Measurements from ENCODE around the gene DNAJC7. TPM values are rescaled to one million over a fixed set of nuclear protein-coding genes. Genes with fewer than 3 reads are reported as not detected.

DNAJC7 gene
- total RNA-seq, 2 donors from 2014 or later, result 82.7 to 103 TPM

DNA sequence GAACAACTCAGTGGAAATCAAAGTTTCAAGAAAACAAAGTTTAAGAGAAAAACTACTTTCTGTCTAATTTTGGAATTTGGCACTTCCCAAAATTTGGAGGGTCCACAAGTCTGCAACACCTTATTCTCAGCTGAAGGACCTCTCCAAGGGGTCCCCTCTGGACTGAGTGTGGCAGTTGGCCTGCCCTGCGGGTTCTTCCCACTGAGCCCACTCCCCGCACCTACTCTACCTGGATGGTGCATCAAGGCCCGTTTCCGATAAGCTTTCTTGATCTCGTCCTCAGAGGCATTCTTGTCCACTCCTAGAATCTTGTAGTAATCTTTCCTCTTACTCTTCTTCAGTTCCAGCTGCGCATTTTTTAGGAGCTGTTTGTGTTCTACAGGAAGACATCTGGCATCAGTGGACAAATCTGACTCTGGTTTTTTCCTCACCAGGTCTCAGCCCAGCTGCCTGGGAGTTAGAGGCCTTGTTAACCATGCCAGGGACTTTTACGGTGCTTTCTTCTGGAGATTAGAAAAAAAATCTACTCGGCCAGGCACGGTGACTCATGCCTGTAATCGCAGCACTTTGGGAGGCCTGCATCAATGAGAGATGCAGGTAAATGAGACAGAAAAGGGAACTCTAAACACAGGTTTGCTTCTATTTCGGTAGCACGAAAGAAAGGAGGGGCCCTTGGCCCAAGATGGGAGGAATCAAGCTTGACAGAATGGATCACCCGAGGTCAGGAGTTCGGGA lies 35.0 kb downstream of the DNAJC7 start:
- H3K36me3 ChIP-seq, result no peaks in the 10 kb centered on the region
- no peak overlapping the region for H3K9ac ChIP-seq (ENCODE audit: low read depth in 2 of 2, low read length in 2 of 2)
- H3K27ac ChIP-seq, result no peak overlapping the region
- TF ChIP-seq, protein P1, sequence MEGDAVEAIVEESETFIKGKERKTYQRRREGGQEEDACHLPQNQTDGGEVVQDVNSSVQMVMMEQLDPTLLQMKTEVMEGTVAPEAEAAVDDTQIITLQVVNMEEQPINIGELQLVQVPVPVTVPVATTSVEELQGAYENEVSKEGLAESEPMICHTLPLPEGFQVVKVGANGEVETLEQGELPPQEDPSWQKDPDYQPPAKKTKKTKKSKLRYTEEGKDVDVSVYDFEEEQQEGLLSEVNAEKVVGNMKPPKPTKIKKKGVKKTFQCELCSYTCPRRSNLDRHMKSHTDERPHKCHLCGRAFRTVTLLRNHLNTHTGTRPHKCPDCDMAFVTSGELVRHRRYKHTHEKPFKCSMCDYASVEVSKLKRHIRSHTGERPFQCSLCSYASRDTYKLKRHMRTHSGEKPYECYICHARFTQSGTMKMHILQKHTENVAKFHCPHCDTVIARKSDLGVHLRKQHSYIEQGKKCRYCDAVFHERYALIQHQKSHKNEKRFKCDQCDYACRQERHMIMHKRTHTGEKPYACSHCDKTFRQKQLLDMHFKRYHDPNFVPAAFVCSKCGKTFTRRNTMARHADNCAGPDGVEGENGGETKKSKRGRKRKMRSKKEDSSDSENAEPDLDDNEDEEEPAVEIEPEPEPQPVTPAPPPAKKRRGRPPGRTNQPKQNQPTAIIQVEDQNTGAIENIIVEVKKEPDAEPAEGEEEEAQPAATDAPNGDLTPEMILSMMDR (IDR thresholded peaks at IDR 0.05), result no peak
- no peaks in the 10 kb centered on the region for H3K9me3 ChIP-seq
- H3K4me1 ChIP-seq, result no peaks in the 10 kb centered on the region
- H3K27me3 ChIP-seq, result no peaks in the 10 kb centered on the region
- intact Hi-C loops (cut with DNase I), result no loop called here
- no peak overlapping the region for H3K4me3 ChIP-seq
- no peak for DNase-seq

DNA sequence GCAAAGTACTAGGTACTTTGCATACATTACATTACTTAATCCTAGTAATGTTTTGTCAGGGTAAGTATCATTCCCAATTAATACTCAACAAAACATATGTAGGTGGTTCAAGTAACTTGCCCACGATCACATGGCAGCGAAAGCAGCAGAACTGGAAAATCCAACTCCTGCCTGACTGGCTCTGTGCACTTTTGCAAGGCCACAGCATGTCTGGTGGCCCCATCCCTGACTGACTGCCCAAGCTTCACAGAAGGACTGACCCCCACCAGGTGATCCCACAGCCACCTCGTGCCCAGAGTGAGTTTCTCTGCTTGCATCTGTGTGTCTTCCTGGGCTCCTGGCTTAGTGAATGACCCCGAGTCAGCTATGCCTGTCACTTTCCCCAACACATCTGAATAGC lies 39.2 kb downstream of the DNAJC7 start:
- Histone ChIP-seq H3K9ac (ENCODE audit: low read depth in 2 of 2, low read length in 2 of 2) (no peak overlapping the region), H3K4me3 (no peak overlapping the region), H3K9me3 (no peaks in the 10 kb centered on the region), H3K36me3 (peaks cover 11% of the 10 kb centered on the region), H3K27me3 (no peaks in the 10 kb centered on the region), H3K27ac (no peak overlapping the region), H3K4me1 (no peaks in the 10 kb centered on the region)
- no peak for DNase-seq
- intact Hi-C loops (cut with DNase I), result no loop called here
- TF ChIP-seq, protein P1 (IDR thresholded peaks at IDR 0.05), result no peak

DNA sequence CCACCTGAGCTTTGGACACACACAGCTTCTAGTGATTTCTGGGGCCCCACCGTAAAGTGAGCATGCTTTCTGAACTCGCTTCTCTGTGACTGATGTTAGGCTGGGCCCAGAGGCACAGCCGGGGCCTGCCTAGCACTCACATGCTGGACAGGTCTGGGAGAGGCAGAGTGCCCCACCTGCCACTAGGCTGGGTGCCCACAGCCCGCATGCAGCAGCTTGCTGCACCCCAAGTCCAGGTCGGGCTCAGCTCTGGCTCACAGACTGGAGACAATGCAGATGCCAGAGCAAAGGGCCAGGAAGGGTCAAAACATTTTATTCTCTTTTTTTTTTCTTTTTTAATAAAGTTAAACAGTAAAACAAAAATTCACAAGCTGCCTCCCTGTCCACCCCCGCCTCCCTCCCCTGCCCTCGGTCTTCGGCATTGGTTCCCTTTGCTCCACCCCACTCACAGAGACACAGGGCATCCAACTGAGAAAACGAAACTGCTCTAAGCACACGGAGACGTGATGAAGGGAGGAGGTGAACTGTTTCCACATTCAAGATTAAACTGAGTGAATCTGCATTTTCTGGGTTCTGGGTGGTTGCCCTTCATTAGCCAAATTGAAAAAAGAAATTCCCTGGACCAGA lies 41.0 kb downstream of the DNAJC7 start:
- intact Hi-C loops (cut with DNase I), result no loop called here
- H3K27me3 ChIP-seq, result no peaks in the 10 kb centered on the region

DNA sequence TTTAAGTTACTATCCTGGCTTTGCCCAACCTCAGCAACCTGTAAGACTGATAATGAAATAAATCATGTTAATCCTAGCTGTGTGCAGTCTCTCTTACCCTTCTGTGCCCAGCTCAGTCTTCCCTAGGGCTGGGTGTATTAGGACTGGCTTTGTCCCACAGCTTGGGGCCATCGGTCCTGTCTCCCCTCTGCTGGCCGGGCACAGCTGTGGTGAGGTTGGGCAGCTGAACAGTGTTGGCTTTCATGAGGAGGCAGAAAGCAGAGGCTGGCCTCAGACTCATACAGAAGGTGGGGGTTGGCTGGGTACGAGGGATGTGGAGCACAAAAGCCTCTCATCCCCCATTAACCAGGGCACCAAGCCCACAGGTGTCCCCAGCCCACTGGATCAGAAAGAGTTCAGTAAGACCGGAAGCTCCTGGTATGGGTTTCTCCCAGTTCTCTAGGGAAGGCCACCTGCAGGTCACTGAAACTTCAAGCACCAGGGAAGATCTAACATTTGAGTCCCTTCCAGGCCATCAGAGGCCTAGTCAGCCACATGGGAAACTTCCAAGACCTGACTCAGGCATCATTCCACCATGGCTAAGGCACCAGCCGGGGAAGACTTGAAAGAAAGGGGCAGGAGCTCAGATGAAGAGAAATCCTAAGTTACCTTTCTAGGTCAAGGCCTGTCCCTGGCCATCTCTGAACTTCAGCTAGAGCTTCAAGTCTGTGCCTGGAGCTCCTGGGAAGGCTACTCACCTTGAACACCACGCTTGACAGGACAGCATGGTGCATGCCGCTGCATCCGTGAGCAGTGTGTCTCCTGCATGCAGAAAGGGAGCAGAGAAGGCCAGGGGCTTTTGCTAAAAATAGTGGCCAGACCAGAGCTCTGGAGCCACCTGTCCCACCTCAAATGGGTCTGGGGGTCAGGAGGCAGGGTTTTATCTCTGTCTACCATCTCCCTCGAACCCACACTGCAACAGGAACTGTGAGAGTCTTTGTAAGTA lies 41.8 kb downstream of the DNAJC7 start:
- no peak for DNase-seq
- Histone ChIP-seq H3K27ac (no peak overlapping the region), H3K4me1 (no peaks in the 10 kb centered on the region), H3K9ac (ENCODE audit: low read depth in 2 of 2, low read length in 2 of 2) (peak overlapping the region in 1 of 2 donors; percentile 5), H3K9me3 (no peaks in the 10 kb centered on the region), H3K4me3 (no peak overlapping the region), H3K36me3 (peaks cover 14% of the 10 kb centered on the region), H3K27me3 (no peaks in the 10 kb centered on the region)
- intact Hi-C loops (cut with DNase I), result no loop called here
- TF ChIP-seq, protein P1 (IDR thresholded peaks at IDR 0.05), result no peak

More for the DNA sequence above, 41.0 kb downstream of the DNAJC7 start:
- TF ChIP-seq, protein P1 (IDR thresholded peaks at IDR 0.05), result no peak
- Histone ChIP-seq H3K4me3 (no peak overlapping the region), H3K4me1 (no peaks in the 10 kb centered on the region), H3K27ac (no peak overlapping the region), H3K9ac (ENCODE audit: low read depth in 2 of 2, low read length in 2 of 2) (peak overlapping the region in 1 of 2 donors; percentile 5), H3K9me3 (no peaks in the 10 kb centered on the region), H3K36me3 (peaks cover 14% of the 10 kb centered on the region)
- no peak for DNase-seq

DNA sequence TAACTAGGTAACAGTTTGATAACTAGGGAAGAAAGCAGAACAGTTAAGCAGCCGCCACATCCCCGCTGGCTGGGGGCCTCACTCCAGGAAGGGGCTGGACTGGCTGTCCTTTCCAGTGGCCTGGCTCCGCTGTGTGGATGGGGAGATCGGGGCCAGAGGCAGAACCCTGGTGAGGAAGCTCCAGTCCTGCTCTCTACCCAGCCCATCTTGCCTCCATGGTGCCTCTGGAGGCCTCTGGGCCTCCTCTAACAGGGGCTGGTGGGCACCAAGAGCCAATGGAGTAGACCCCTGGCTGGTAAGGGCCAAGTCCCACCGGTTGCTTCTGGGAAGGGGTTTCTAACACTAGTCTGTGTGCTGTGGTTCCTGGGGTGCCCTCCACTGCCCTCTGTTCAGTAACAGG lies 42.6 kb downstream of the DNAJC7 start:
- Histone ChIP-seq H3K27me3 (no peaks in the 10 kb centered on the region), H3K9ac (ENCODE audit: low read depth in 2 of 2, low read length in 2 of 2) (no peak overlapping the region), H3K36me3 (peaks cover 14% of the 10 kb centered on the region), H3K9me3 (no peaks in the 10 kb centered on the region), H3K4me3 (no peak overlapping the region), H3K27ac (no peak overlapping the region), H3K4me1 (no peaks in the 10 kb centered on the region)
- DNase-seq, result no peak
- TF ChIP-seq, protein P1 (IDR thresholded peaks at IDR 0.05), result no peak
- intact Hi-C loops (cut with DNase I), result no loop called here

Measured in colonic mucosa (tissue), 4 donors.